Central memory CD8-positive, alpha-beta T cell (primary cell): ENCODE measurements around the gene FMNL2.

Experiments
- ATAC-seq: fragments of 150-1000 bp; cut with Tn5 transposase; replicated peaks from 2 replicates; pipeline ENCODE4 v1.10.0; 2022; ENCODE audit warnings: mild to moderate bottlenecking, moderate FRiP score, moderate number of reproducible peaks; ENCODE audit not compliant: poor library complexity, severe bottlenecking; ENCODE audit errors: extremely low read depth
- DNase-seq, 2 donors: peaks; one replicate each; pipeline ENCODE4 v3.0.0; 2021; ENCODE audit warnings: low spot score in 2 of 2
- H3K27ac Mint-ChIP-seq: one replicate; pipeline ENCODE4 v1.8.0; 2022; ENCODE audit warnings: low read depth, mild to moderate bottlenecking, moderate library complexity, mixed read lengths
- H3K27me3 Mint-ChIP-seq: one replicate; pipeline ENCODE4 v1.8.0; 2022; ENCODE audit warnings: mixed read lengths
- H3K36me3 Mint-ChIP-seq: one replicate; pipeline ENCODE4 v1.8.0; 2022; ENCODE audit warnings: mild to moderate bottlenecking, moderate library complexity, mixed read lengths; ENCODE audit not compliant: insufficient read depth
- H3K4me1 Mint-ChIP-seq: one replicate; pipeline ENCODE4 v1.8.0; 2022; ENCODE audit warnings: mixed read lengths
- H3K4me3 Mint-ChIP-seq: one replicate; pipeline ENCODE4 v1.8.0; 2022; ENCODE audit warnings: mild to moderate bottlenecking, moderate library complexity, mixed read lengths
- H3K9me3 Mint-ChIP-seq: one replicate; pipeline ENCODE4 v1.8.0; 2022; ENCODE audit warnings: mixed read lengths

FMNL2 gene

GRCh38 chr2:152400607-152401214 is 65.7 kb downstream of the FMNL2 start:
- no peak overlapping the region for H3K4me3 Mint-ChIP-seq
- no peaks in the 10 kb centered on the region for H3K9me3 Mint-ChIP-seq
- DNase-seq, result no peak
- no peaks in the 10 kb centered on the region for H3K4me1 Mint-ChIP-seq
- no peak overlapping the region for H3K27ac Mint-ChIP-seq
- peaks cover 45% of the 10 kb centered on the region for H3K27me3 Mint-ChIP-seq
- H3K36me3 Mint-ChIP-seq, result peaks cover 2% of the 10 kb centered on the region
- ATAC-seq, result no peak

- DNase-seq, result no peak
These were observed 68.1 kb downstream of the FMNL2 start for GRCh38 chr2:152402780-152403759.

GRCh38 chr2:152405206-152406118 is 70.5 kb downstream of the FMNL2 start:
- Mint-ChIP-seq H3K27ac (no peak overlapping the region), H3K36me3 (no peaks in the 10 kb centered on the region), H3K27me3 (peaks cover 41% of the 10 kb centered on the region), H3K4me3 (no peak overlapping the region), H3K9me3 (no peaks in the 10 kb centered on the region), H3K4me1 (no peaks in the 10 kb centered on the region)
- ATAC-seq, result no peak
- no peak for DNase-seq

More at GRCh38 chr2:152402780-152403759, 68.1 kb downstream of the FMNL2 start:
- no peaks in the 10 kb centered on the region for H3K4me1 Mint-ChIP-seq
- H3K9me3 Mint-ChIP-seq, result no peaks in the 10 kb centered on the region
- no peak overlapping the region for H3K27ac Mint-ChIP-seq
- H3K36me3 Mint-ChIP-seq, result peaks cover 2% of the 10 kb centered on the region
- no peak for ATAC-seq
- H3K4me3 Mint-ChIP-seq, result no peak overlapping the region
- peaks cover 41% of the 10 kb centered on the region for H3K27me3 Mint-ChIP-seq

GRCh38 chr2:152406119-152406835 is 71.3 kb downstream of the FMNL2 start:
- DNase-seq (no peak), ATAC-seq (no peak)
- H3K4me3 Mint-ChIP-seq, result no peak overlapping the region
- H3K36me3 Mint-ChIP-seq, result no peaks in the 10 kb centered on the region
- H3K4me1 Mint-ChIP-seq, result no peaks in the 10 kb centered on the region
- no peak overlapping the region for H3K27ac Mint-ChIP-seq
- peaks cover 46% of the 10 kb centered on the region for H3K27me3 Mint-ChIP-seq
- no peaks in the 10 kb centered on the region for H3K9me3 Mint-ChIP-seq

GRCh38 chr2:152406836-152407161 is 71.8 kb downstream of the FMNL2 start:
- Mint-ChIP-seq H3K27me3 (peaks cover 51% of the 10 kb centered on the region), H3K36me3 (no peaks in the 10 kb centered on the region), H3K9me3 (no peaks in the 10 kb centered on the region), H3K4me3 (no peak overlapping the region), H3K4me1 (no peaks in the 10 kb centered on the region), H3K27ac (no peak overlapping the region)
- DNase-seq (no peak), ATAC-seq (no peak)

- ATAC-seq (no peak), DNase-seq (no peak)
- no peak overlapping the region for H3K4me3 Mint-ChIP-seq
- H3K9me3 Mint-ChIP-seq, result no peaks in the 10 kb centered on the region
- no peaks in the 10 kb centered on the region for H3K4me1 Mint-ChIP-seq
- H3K36me3 Mint-ChIP-seq, result no peaks in the 10 kb centered on the region
- H3K27me3 Mint-ChIP-seq, result peaks cover 53% of the 10 kb centered on the region
- no peak overlapping the region for H3K27ac Mint-ChIP-seq
These were observed 72.3 kb downstream of the FMNL2 start for GRCh38 chr2:152407204-152407721.

GRCh38 chr2:152407806-152408205 is 72.8 kb downstream of the FMNL2 start:
- H3K4me1 Mint-ChIP-seq, result no peaks in the 10 kb centered on the region
- H3K36me3 Mint-ChIP-seq, result no peaks in the 10 kb centered on the region
- no peak overlapping the region for H3K4me3 Mint-ChIP-seq
- no peak overlapping the region for H3K27ac Mint-ChIP-seq
- no peak for ATAC-seq
- H3K9me3 Mint-ChIP-seq, result no peaks in the 10 kb centered on the region
- H3K27me3 Mint-ChIP-seq, result peaks cover 53% of the 10 kb centered on the region
- DNase-seq, result no peak

- H3K4me1 Mint-ChIP-seq, result no peaks in the 10 kb centered on the region
- no peaks in the 10 kb centered on the region for H3K9me3 Mint-ChIP-seq
- H3K4me3 Mint-ChIP-seq, result no peak overlapping the region
- ATAC-seq, result no peak
- H3K36me3 Mint-ChIP-seq, result no peaks in the 10 kb centered on the region
- no peak overlapping the region for H3K27ac Mint-ChIP-seq
- DNase-seq, result no peak
- H3K27me3 Mint-ChIP-seq, result peaks cover 58% of the 10 kb centered on the region
These were observed 73.3 kb downstream of the FMNL2 start for GRCh38 chr2:152408254-152408653.

- Mint-ChIP-seq H3K4me3 (no peak overlapping the region), H3K27me3 (peaks cover 71% of the 10 kb centered on the region), H3K36me3 (no peaks in the 10 kb centered on the region), H3K27ac (no peak overlapping the region), H3K4me1 (no peaks in the 10 kb centered on the region), H3K9me3 (no peaks in the 10 kb centered on the region)
- no peak for DNase-seq
- no peak for ATAC-seq
These were observed 74.6 kb downstream of the FMNL2 start for GRCh38 chr2:152409386-152410164.

- no peak overlapping the region for H3K4me3 Mint-ChIP-seq
- peaks cover 71% of the 10 kb centered on the region for H3K27me3 Mint-ChIP-seq
- ATAC-seq, result no peak
- no peaks in the 10 kb centered on the region for H3K9me3 Mint-ChIP-seq
- H3K4me1 Mint-ChIP-seq, result no peaks in the 10 kb centered on the region
- no peak overlapping the region for H3K27ac Mint-ChIP-seq
- H3K36me3 Mint-ChIP-seq, result no peaks in the 10 kb centered on the region
- no peak for DNase-seq
These were observed 75.2 kb downstream of the FMNL2 start for GRCh38 chr2:152410165-152410597.

GRCh38 chr2:152411154-152411553 is 76.2 kb downstream of the FMNL2 start:
- ATAC-seq (no peak), DNase-seq (no peak)
- peaks cover 64% of the 10 kb centered on the region for H3K27me3 Mint-ChIP-seq
- no peaks in the 10 kb centered on the region for H3K4me1 Mint-ChIP-seq
- H3K27ac Mint-ChIP-seq, result no peak overlapping the region
- no peaks in the 10 kb centered on the region for H3K36me3 Mint-ChIP-seq
- no peak overlapping the region for H3K4me3 Mint-ChIP-seq
- no peaks in the 10 kb centered on the region for H3K9me3 Mint-ChIP-seq
